H1 (cell line): ENCODE measurements around the gene MIPEP. TPM values are rescaled to one million over a fixed set of nuclear protein-coding genes. Genes with fewer than 3 reads are reported as not detected.

Experiments used
- CBX8 ChIP-seq: fragments of 300-800, 300-1000 bp; sonication (generic); IDR thresholded peaks from 2 replicates; pipeline ENCODE4 v1.7.1; 2016; ENCODE audit warnings: low read depth, low read length, borderline replicate concordance
- E2F6 ChIP-seq: IDR thresholded peaks from 2 replicates; pipeline ENCODE4 v1.6.1; 2012; ENCODE audit warnings: inconsistent platforms
- EP300 ChIP-seq, 2 experiments: IDR thresholded peaks; 1 replicate in 1 of 2; 2 replicates in 1 of 2; pipeline ENCODE4 v1.6.1; 2011 to 2012; ENCODE audit warnings: low read depth in 2 of 2, low read length in 2 of 2, mild to moderate bottlenecking in 2 of 2, borderline replicate concordance in 1 of 2, inconsistent platforms in 1 of 2, moderate library complexity in 1 of 2
- GTF2F1 ChIP-seq: IDR thresholded peaks from 2 replicates; pipeline ENCODE4 v1.6.1; 2012; ENCODE audit warnings: low read depth, low read length, improper control_type of control experiment, borderline replicate concordance
- MAFK ChIP-seq: IDR thresholded peaks from 2 replicates; pipeline ENCODE4 v1.6.1; 2012; ENCODE audit warnings: low read depth, mild to moderate bottlenecking, improper control_type of control experiment, low read length
- POLR2A ChIP-seq, 2 experiments: IDR thresholded peaks; 1 replicate in 1 of 2; 2 replicates in 1 of 2; pipeline ENCODE4 v1.6.1; 2011; ENCODE audit warnings: low read depth in 2 of 2, low read length in 2 of 2, mild to moderate bottlenecking in 2 of 2; ENCODE audit errors: control extremely low read depth in 1 of 2
- POLR2AphosphoS5 ChIP-seq: IDR thresholded peaks from 2 replicates; pipeline ENCODE4 v1.6.1; 2011; ENCODE audit warnings: low read depth, low read length
- RNF2 ChIP-seq: fragments of 200-900, 300-1000 bp; sonication (generic); IDR thresholded peaks from 2 replicates; pipeline ENCODE4 v1.7.1; 2016; ENCODE audit warnings: borderline replicate concordance, low read depth, mild to moderate bottlenecking, antibody characterized with exemption, low read length; ENCODE audit not compliant: poor library complexity, severe bottlenecking; ENCODE audit errors: missing control alignments
- SRF ChIP-seq: IDR thresholded peaks from 2 replicates; pipeline ENCODE4 v1.6.1; 2011; ENCODE audit warnings: mild to moderate bottlenecking, low read depth, low read length, moderate library complexity
- polyA plus RNA-seq, 7 experiments: library from polyadenylated mRNA; depleted of rRNA in 3 of 7; stranded (reverse) in 5 of 7; unstranded in 2 of 7; fragments of >200 nt in 5 of 7; fragments of 200-250 nt in 2 of 7; gene quantifications; 1 replicate in 5 of 7; 2 replicates in 1 of 7; 4 replicates in 1 of 7; pipeline versions ENCODE4 v1.2.1 to v1.2.3, GENCODE V29; 2011 to 2013; ENCODE audit warnings: missing spikeins in 2 of 7, mixed read lengths in 2 of 7
- total RNA-seq: library from RNA; stranded (reverse); fragmentation: NEBNext Ultra II Directional; extraction: Animal tissue kit (Norgen Biotek cat#: 25700); gene quantifications from 2 replicates; pipeline ENCODE4 v1.2.1, GENCODE V29; 2021

Gene MIPEP
- total and polyA plus RNA-seq, 2 of the 8 experiments (the other 6 are each of a cell fraction or from before 2014, with no cell fraction given), result 24.0 to 24.2 TPM

- TF ChIP-seq GTF2F1 (no peak), SRF (no peak), CBX8 (no peak), EP300 (IDR thresholded peaks at IDR 0.05; ENCODE audit: borderline replicate concordance in 1 of 2, low read depth in 2 of 2, low read length in 2 of 2) (no peak), MAFK (no peak), RNF2 (no peak), POLR2AphosphoS5 (no peak), E2F6 (no peak), POLR2A (IDR thresholded peaks at IDR 0.05; ENCODE audit: control extremely low read depth in 1 of 2, low read depth in 2 of 2, low read length in 2 of 2) (no peak)
Measured at GRCh38 chr13:23688336-23688735, 200.9 kb downstream of the MIPEP start (continued).
